Neural crest cell (in vitro differentiated cells): Measurements from ENCODE around the gene SRSF11. TPM values are rescaled to one million over a fixed set of nuclear protein-coding genes. Genes with fewer than 3 reads are reported as not detected.
A peak's percentile ranks its signal among the peaks of the same experiment; 100 is the strongest.

Experiments
- DNase-seq: peaks from one replicate; pipeline ENCODE4 v3.0.0; 2021; ENCODE audit warnings: low read depth, mixed read lengths, low spot score
- H3K27ac Mint-ChIP-seq: one replicate; pipeline ENCODE4 v1.8.0; 2021; ENCODE audit warnings: mild to moderate bottlenecking, mixed read lengths; ENCODE audit not compliant: unreplicated experiment
- H3K27me3 Mint-ChIP-seq: 2 replicates; pipeline ENCODE4 v1.8.0; 2021; ENCODE audit warnings: low read depth, mild to moderate bottlenecking, mixed read lengths
- H3K36me3 Mint-ChIP-seq: 2 replicates; pipeline ENCODE4 v1.8.0; 2021; ENCODE audit warnings: low read depth, mild to moderate bottlenecking, mixed read lengths
- H3K4me1 Mint-ChIP-seq: 2 replicates; pipeline ENCODE4 v1.8.0; 2021; ENCODE audit warnings: mixed read lengths
- H3K4me3 Mint-ChIP-seq: one replicate; pipeline ENCODE4 v1.8.0; 2021; ENCODE audit warnings: mild to moderate bottlenecking, mixed read lengths
- H3K9me3 Mint-ChIP-seq: 2 replicates; pipeline ENCODE4 v1.8.0; 2021; ENCODE audit warnings: mixed read lengths
- CTCF ChIP-seq: fragments of 200-600 bp; sonication (generic); conservative IDR thresholded peaks from 2 replicates; pipeline ENCODE4 v1.5.0; 2021; ENCODE audit warnings: antibody characterized with exemption, mild to moderate bottlenecking
- total RNA-seq: library from RNA; stranded (reverse); gene quantifications from 2 replicates; pipeline ENCODE4 v1.2.1, GENCODE V29; 2021

SRSF11 gene
- total RNA-seq, 1 donor from 2014 or later, result 244 TPM

- TF ChIP-seq CTCF, result no peak
- no peaks in the 10 kb centered on the region for H3K9me3 Mint-ChIP-seq
- peak overlapping the region; percentile 49 for H3K4me3 Mint-ChIP-seq
- no peak overlapping the region for H3K27ac Mint-ChIP-seq
- no peaks in the 10 kb centered on the region for H3K27me3 Mint-ChIP-seq
- peaks cover 34% of the 10 kb centered on the region for H3K4me1 Mint-ChIP-seq
- no peak for DNase-seq
- no peaks in the 10 kb centered on the region for H3K36me3 Mint-ChIP-seq
Observed at GRCh38 chr1:70208292-70208691, 12.9 kb upstream of the SRSF11 start.

GRCh38 chr1:70210820-70211219 lies 10.4 kb upstream of the SRSF11 start:
- no peak for DNase-seq
- Mint-ChIP-seq H3K27me3 (no peaks in the 10 kb centered on the region), H3K4me1 (peaks cover 17% of the 10 kb centered on the region), H3K27ac (no peak overlapping the region), H3K36me3 (no peaks in the 10 kb centered on the region), H3K4me3 (no peak overlapping the region), H3K9me3 (no peaks in the 10 kb centered on the region)
- no peak for TF ChIP-seq CTCF

GRCh38 chr1:70211541-70211940 lies 9.6 kb upstream of the SRSF11 start:
- H3K9me3 Mint-ChIP-seq, result no peaks in the 10 kb centered on the region
- TF ChIP-seq CTCF, result no peak

GRCh38 chr1:70220015-70220414 lies 1.2 kb upstream of the SRSF11 start:
- no peak for TF ChIP-seq CTCF
- Mint-ChIP-seq H3K36me3 (peaks cover 4% of the 10 kb centered on the region), H3K27ac (no peak overlapping the region), H3K27me3 (no peaks in the 10 kb centered on the region), H3K4me1 (peaks cover 37% of the 10 kb centered on the region), H3K4me3 (peak overlapping the region; percentile 65), H3K9me3 (no peaks in the 10 kb centered on the region)
- no peak for DNase-seq

More at GRCh38 chr1:70211541-70211940, 9.6 kb upstream of the SRSF11 start:
- Mint-ChIP-seq H3K4me1 (peaks cover 15% of the 10 kb centered on the region), H3K4me3 (no peak overlapping the region), H3K27me3 (no peaks in the 10 kb centered on the region), H3K36me3 (no peaks in the 10 kb centered on the region), H3K27ac (no peak overlapping the region)
- DNase-seq, result no peak

DNA sequence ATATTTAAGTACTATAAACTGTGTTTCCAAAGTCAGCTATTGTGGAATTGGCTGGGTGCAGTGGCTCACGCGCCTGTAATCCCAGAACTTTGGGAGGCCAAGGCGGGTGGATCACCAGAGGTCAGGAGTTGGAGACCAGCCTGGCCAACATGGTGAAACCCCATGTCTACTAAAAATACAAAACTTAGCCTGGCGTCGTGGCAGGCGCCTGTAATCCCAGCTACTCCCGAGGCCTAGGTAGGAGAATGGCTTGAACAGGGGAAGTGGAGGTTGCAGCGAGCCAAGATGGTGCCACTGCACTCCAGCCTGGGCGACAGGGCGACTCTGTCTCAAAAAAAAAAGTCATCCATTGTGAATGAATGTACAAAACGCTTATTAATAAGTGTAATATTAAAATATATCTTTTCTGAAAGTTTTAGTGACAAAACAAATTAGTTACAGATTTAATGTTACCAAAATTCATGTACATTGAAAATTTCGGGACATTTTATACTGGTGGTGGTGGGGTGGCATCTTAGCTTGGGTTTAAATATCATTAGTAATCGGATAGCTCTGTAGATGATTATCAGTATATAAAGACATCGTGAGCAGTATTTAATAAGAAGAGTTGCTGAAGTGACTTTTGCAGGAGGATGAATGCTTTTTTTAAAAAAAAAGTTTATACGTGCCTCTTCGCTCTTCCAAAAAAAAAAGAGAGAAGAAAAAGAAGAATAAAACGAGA lies 503 bp upstream of the SRSF11 start:
- peaks cover 37% of the 10 kb centered on the region for H3K4me1 Mint-ChIP-seq
- TF ChIP-seq CTCF, result no peak
- H3K27ac Mint-ChIP-seq, result peak overlapping the region; percentile 99
- no peak for DNase-seq
- no peaks in the 10 kb centered on the region for H3K9me3 Mint-ChIP-seq
- peaks cover 4% of the 10 kb centered on the region for H3K36me3 Mint-ChIP-seq
- peak overlapping the region; percentile 87 for H3K4me3 Mint-ChIP-seq
- no peaks in the 10 kb centered on the region for H3K27me3 Mint-ChIP-seq
